Activated naive CD4-positive, alpha-beta T cell treated with Interleukin-2 at 50 U/mL for 16 hours (primary cell): ENCODE data around the gene POLR2H.

Source experiments
- DNase-seq: peaks from one replicate; pipeline ENCODE4 v3.0.0-alpha.2; 2020

POLR2H gene

DNA sequence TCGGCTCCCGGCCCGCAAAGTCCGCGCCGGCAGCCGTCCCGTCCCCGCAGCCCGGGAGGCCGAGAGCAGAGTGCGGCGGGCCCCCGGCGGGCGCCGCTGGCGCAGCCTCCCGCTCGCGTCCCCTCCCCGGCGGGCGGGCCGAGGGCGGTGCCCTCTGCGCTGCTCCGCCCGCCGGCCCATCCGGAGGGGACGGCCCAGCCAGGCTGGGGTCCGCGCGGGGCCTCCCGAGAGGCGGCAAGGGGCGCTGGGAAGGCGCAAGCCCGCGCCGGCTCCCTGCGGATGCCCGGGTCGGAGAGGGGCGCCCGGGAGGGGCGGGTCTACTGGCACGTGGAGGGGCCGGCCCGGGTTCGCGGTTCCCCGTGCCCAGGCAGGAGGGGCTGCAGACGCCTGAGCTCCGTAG, at the start of gene POLR2H, which contains the start of gene CLCN2:
Gene POLR2H, plus strand, starts transcription at position 179 of the 400 bp plus-strand sequence. CDS start 1,783 bp downstream, outside the sequence.
Gene CLCN2, minus strand, starts transcription at position 74 of the 400 bp plus-strand sequence. CDS start 126 bp downstream, outside the sequence.
- DNase-seq, result peak; percentile 46

GRCh38 chr3:184314363-184314699, 47.2 kb upstream of the POLR2H start, which contains the start of gene EIF4G1:
Gene EIF4G1, plus strand, starts transcription at chr3:184314606. Its CDS starts 1,191 bp downstream, at chr3:184315797.
- peak; percentile 92 for DNase-seq

- DNase-seq, result peak; percentile 75
These were observed 46.6 kb upstream of the POLR2H start for GRCh38 chr3:184314700-184315542.

- no peak for DNase-seq
These were observed 46.0 kb upstream of the POLR2H start for GRCh38 chr3:184315543-184315867.

DNA sequence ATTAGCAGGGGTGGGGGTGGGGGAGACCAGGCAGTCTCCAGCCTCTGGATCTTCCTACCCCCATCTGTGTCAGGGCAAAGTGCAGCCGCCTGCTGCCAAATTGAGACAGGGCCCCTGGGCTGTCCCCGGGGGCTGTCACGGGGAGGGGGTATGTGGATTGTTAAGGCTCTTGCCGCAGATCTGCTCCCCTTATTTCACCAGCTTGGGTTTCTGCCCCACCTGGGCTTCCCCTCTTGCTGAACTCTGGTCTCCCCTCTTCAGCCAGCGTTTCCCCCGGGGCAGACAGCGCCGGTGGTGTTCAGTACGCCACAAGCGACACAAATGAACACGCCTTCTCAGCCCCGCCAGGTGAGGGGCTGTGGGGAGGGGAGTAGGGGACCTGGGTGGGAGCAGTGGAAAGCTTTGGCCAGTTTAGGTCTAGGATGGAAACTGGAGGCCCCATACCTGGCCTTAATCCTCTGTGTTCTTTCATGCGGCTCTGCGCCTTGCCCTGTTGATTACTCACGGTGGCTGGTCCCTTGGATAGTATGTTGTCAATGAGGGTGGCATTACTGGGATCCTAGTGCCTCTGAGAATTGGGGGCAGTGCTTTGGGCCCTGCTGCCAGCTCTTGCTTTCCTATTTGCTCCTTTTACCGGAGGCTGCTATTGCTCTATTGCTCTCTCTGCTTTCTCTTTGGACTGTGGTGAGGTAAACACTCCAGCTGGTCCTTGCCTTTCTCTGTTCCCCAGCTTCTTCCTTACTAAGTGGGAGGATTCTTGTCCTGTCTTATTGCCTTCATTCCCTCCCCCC, 45.4 kb upstream of the POLR2H start:
- DNase-seq, result peak; percentile 18

- DNase-seq, result no peak
These were observed 44.7 kb upstream of the POLR2H start for GRCh38 chr3:184316792-184317191.

GRCh38 chr3:184317201-184317600, 44.3 kb upstream of the POLR2H start:
- DNase-seq, result no peak

DNA sequence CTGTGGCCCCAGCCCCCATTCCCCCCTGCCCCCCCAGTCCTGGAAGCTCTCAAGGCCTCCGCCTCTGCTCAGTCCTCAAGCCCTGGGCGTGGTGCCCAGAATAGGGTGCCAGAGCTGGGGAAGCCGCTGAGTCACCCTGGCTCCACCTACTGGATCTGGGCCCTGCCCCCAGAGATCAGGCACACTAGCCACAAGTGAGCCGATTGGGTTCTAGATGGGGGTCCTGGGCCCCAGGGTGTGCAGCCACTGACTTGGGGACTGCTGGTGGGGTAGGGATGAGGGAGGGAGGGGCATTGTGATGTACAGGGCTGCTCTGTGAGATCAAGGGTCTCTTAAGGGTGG, 41.4 kb upstream of the POLR2H start:
- peak; percentile 62 for DNase-seq

GRCh38 chr3:184321666-184322065, 39.8 kb upstream of the POLR2H start:
- no peak for DNase-seq

DNA sequence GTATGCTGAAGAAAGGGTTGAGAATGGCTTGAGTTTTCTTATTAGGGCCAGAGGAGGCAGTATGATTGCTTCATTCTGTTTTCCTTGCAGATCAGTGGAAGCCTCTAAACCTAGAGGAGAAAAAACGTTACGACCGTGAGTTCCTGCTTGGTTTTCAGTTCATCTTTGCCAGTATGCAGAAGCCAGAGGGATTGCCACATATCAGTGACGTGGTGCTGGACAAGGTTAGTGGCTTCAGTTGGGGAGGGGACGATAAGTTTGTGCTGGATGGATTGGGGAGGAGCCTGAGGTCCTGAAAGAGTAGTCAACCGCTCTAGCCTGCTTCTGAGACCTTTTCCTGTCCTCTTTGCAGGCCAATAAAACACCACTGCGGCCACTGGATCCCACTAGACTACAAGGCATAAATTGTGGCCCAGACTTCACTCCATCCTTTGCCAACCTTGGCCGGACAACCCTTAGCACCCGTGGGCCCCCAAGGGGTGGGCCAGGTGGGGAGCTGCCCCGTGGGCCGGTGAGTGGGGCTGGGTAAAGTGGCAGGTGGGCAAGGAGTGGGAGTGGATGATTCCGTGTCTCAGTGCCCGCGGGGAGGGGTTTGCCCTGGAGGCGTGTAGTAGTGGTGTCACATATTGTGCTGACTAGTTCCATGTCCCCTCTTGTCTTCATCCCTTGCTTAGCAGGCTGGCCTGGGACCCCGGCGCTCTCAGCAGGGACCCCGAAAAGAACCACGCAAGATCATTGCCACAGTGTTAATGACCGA, 38.6 kb upstream of the POLR2H start:
- no peak for DNase-seq

- no peak for DNase-seq
These were observed 37.8 kb upstream of the POLR2H start for GRCh38 chr3:184323696-184324095.

GRCh38 chr3:184325269-184325668, 36.2 kb upstream of the POLR2H start:
- DNase-seq, result no peak

- peak; percentile 62 for DNase-seq
These were observed 35.7 kb upstream of the POLR2H start for GRCh38 chr3:184325715-184326369.

DNA sequence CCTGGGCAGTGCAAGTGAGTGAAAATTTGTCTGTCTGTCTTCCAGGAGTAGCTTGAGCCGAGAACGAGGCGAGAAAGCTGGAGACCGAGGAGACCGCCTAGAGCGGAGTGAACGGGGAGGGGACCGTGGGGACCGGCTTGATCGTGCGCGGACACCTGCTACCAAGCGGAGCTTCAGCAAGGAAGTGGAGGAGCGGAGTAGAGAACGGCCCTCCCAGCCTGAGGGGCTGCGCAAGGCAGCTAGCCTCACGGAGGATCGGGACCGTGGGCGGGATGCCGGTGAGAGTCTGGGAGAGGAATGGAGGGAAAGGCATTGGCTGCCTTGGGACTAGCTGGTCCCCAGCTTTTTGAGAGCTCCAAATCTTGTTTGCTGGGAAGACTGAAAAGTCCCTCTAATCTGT, 34.3 kb upstream of the POLR2H start:
- no peak for DNase-seq

DNA sequence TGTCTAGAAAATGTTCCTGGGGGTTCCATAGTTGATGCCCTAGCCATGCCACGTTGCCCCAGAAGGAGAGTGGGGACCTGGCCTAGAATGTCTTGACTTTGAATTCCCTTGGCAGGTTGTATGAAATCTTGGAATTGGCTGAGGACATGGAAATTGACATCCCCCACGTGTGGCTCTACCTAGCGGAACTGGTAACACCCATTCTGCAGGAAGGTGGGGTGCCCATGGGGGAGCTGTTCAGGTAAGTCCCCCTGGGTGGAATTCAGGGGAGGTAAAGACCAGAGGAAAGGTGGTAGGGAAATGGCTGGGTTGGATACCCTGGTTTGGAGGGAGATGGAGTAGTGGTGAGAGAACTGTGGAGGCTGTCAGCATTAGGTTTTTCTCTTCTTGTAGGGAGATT, 33.0 kb upstream of the POLR2H start:
- no peak for DNase-seq

DNA sequence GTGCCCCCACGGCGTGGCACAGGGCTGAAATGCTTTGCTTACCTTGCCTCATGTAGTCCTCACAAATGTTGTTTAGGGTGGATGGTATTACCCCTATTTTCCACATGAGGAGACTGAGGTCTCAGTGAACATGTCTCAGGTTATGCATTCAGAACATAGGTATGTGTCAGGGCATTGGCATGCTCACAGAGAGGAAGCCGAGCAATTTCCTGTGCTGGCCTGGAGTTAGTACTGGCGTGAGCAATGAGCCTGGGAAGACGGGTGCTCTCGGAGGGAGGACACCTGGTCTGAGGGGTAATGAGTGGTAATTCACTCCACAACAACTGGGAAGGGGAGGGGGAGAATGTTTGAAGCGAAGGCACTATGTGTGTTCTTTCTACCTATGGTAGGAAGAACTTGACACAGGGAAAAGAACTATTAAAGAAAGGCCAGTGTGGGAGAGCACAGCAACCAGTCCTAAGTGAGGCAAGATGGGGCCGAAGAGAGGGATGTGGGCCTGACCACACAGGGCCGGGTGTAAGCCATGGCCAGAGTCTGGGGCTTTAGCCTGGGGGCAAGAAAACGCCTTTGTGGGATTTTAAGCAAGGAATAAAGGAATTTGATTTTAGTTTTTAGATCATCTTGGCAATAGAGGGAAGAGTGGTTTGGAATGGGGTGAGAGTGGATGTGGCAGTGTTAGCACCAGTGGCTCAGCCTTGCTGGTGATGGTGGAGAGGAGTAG, 29.0 kb upstream of the POLR2H start:
- DNase-seq, result no peak

- no peak for DNase-seq
These were observed 28.3 kb upstream of the POLR2H start for GRCh38 chr3:184333190-184333589.

DNA sequence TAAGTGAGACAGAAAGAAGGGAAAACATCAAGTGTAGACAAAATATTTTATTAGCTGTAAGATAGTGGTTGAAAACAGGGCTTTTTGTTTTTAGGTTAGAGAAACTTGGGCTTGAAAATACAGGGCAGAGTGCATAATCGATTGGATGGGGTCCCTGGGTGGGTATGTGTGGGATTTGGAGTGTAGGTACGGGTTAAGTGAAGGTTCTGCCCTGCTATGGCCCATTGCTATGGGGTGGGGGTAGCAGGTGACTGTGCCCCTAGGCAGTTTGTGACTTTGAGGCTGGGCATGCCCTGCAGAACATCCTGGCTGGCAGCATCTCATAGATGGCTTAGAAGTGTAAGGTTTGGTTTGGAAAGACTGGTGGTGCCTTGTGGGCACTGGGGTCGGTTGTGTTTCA, 27.8 kb upstream of the POLR2H start:
- no peak for DNase-seq

GRCh38 chr3:184334470-184335158, 26.9 kb upstream of the POLR2H start:
- DNase-seq, result peak; percentile 49

DNA sequence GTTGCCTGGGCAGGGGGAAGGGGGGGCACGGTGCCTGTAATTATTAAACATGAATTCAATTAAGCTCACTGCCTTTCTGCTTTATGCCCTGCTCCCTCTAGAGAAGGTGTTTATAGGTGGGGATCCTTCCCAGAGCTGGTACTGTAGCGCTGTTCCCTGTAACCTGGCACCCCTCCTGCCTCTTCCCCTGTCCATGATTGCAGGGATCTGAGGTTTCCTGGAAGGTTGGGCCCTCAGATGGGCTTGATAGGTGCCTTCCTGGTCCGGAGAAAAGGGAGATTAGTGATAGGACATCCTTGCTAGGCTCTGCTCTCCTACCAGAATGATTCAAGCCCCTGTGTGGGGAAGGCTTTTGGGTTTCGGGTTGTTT, 26.2 kb upstream of the POLR2H start:
- no peak for DNase-seq
